ENCODE measurements around the gene SLC15A5.

SLC15A5 gene

GRCh38 chr12:16285586-16285985 lies 8.1 kb upstream of the SLC15A5 start:
- DNase-seq (ENCODE audit: low spot score): no peak
- H3K27ac Mint-ChIP-seq: no peak overlapping the region
- no peaks in the 10 kb centered on the region for H3K4me1 Mint-ChIP-seq (ENCODE audit: low read depth)
- H3K27me3 Mint-ChIP-seq (ENCODE audit: low read depth): no peaks in the 10 kb centered on the region
- H3K9me3 Mint-ChIP-seq: peaks cover 21% of the 10 kb centered on the region
- H3K36me3 Mint-ChIP-seq (ENCODE audit: low read depth): no peaks in the 10 kb centered on the region
- H3K4me3 Mint-ChIP-seq: no peak overlapping the region

GRCh38 chr12:16282978-16283377 lies 5.5 kb upstream of the SLC15A5 start:
- H3K4me1 Mint-ChIP-seq (ENCODE audit: low read depth): no peaks in the 10 kb centered on the region
- no peak overlapping the region for H3K4me3 Mint-ChIP-seq
- H3K36me3 Mint-ChIP-seq (ENCODE audit: low read depth): peaks cover 1% of the 10 kb centered on the region
- H3K27me3 Mint-ChIP-seq (ENCODE audit: low read depth): no peaks in the 10 kb centered on the region
- DNase-seq (ENCODE audit: low spot score): no peak
- H3K27ac Mint-ChIP-seq: no peak overlapping the region
- H3K9me3 Mint-ChIP-seq: peaks cover 17% of the 10 kb centered on the region

- Mint-ChIP-seq H3K27me3 (ENCODE audit: low read depth) (no peaks in the 10 kb centered on the region), H3K9me3 (peaks cover 12% of the 10 kb centered on the region), H3K36me3 (ENCODE audit: low read depth) (peaks cover 1% of the 10 kb centered on the region), H3K4me3 (no peak overlapping the region), H3K4me1 (ENCODE audit: low read depth) (no peaks in the 10 kb centered on the region), H3K27ac (no peak overlapping the region)
- DNase-seq (ENCODE audit: low spot score): no peak
Measured at GRCh38 chr12:16282081-16282480, 4.6 kb upstream of the SLC15A5 start.

- no peaks in the 10 kb centered on the region for H3K4me1 Mint-ChIP-seq (ENCODE audit: low read depth)
- no peak overlapping the region for H3K4me3 Mint-ChIP-seq
- no peak overlapping the region for H3K27ac Mint-ChIP-seq
- H3K27me3 Mint-ChIP-seq (ENCODE audit: low read depth): no peaks in the 10 kb centered on the region
- peaks cover 12% of the 10 kb centered on the region for H3K9me3 Mint-ChIP-seq
- peaks cover 1% of the 10 kb centered on the region for H3K36me3 Mint-ChIP-seq (ENCODE audit: low read depth)
- no peak for DNase-seq (ENCODE audit: low spot score)
Measured at GRCh38 chr12:16281157-16281556, 3.7 kb upstream of the SLC15A5 start.

GRCh38 chr12:16272222-16272621 lies 5.3 kb downstream of the SLC15A5 start:
- H3K9me3 Mint-ChIP-seq: no peaks in the 10 kb centered on the region
- no peak overlapping the region for H3K27ac Mint-ChIP-seq
- no peaks in the 10 kb centered on the region for H3K36me3 Mint-ChIP-seq (ENCODE audit: low read depth)
- H3K4me3 Mint-ChIP-seq: no peak overlapping the region
- no peaks in the 10 kb centered on the region for H3K27me3 Mint-ChIP-seq (ENCODE audit: low read depth)
- no peak for DNase-seq (ENCODE audit: low spot score)
- no peaks in the 10 kb centered on the region for H3K4me1 Mint-ChIP-seq (ENCODE audit: low read depth)

- Mint-ChIP-seq H3K27ac (no peak overlapping the region), H3K9me3 (no peaks in the 10 kb centered on the region), H3K36me3 (ENCODE audit: low read depth) (no peaks in the 10 kb centered on the region), H3K4me3 (no peak overlapping the region), H3K27me3 (ENCODE audit: low read depth) (no peaks in the 10 kb centered on the region), H3K4me1 (ENCODE audit: low read depth) (no peaks in the 10 kb centered on the region)
- no peak for DNase-seq (ENCODE audit: low spot score)
Measured at GRCh38 chr12:16271062-16271461, 6.4 kb downstream of the SLC15A5 start.

GRCh38 chr12:16269946-16270345 lies 7.5 kb downstream of the SLC15A5 start:
- H3K27ac Mint-ChIP-seq: no peak overlapping the region
- no peaks in the 10 kb centered on the region for H3K9me3 Mint-ChIP-seq
- no peak overlapping the region for H3K4me3 Mint-ChIP-seq
- no peaks in the 10 kb centered on the region for H3K4me1 Mint-ChIP-seq (ENCODE audit: low read depth)
- no peak for DNase-seq (ENCODE audit: low spot score)
- no peaks in the 10 kb centered on the region for H3K36me3 Mint-ChIP-seq (ENCODE audit: low read depth)
- H3K27me3 Mint-ChIP-seq (ENCODE audit: low read depth): no peaks in the 10 kb centered on the region

GRCh38 chr12:16266085-16266484 lies 11.4 kb downstream of the SLC15A5 start:
- no peaks in the 10 kb centered on the region for H3K4me1 Mint-ChIP-seq (ENCODE audit: low read depth)
- peaks cover 14% of the 10 kb centered on the region for H3K9me3 Mint-ChIP-seq
- H3K36me3 Mint-ChIP-seq (ENCODE audit: low read depth): no peaks in the 10 kb centered on the region
- H3K27me3 Mint-ChIP-seq (ENCODE audit: low read depth): no peaks in the 10 kb centered on the region
- no peak overlapping the region for H3K4me3 Mint-ChIP-seq
- H3K27ac Mint-ChIP-seq: no peak overlapping the region
- no peak for DNase-seq (ENCODE audit: low spot score)

GRCh38 chr12:16261944-16262475 lies 15.5 kb downstream of the SLC15A5 start:
- no peak overlapping the region for H3K4me3 Mint-ChIP-seq

GRCh38 chr12:16260206-16260605 lies 17.3 kb downstream of the SLC15A5 start:
- Mint-ChIP-seq H3K4me1 (ENCODE audit: low read depth) (no peaks in the 10 kb centered on the region), H3K27me3 (ENCODE audit: low read depth) (no peaks in the 10 kb centered on the region), H3K9me3 (peaks cover 14% of the 10 kb centered on the region), H3K4me3 (no peak overlapping the region), H3K36me3 (ENCODE audit: low read depth) (no peaks in the 10 kb centered on the region), H3K27ac (no peak overlapping the region)
- no peak for DNase-seq (ENCODE audit: low spot score)

More at GRCh38 chr12:16261944-16262475, 15.5 kb downstream of the SLC15A5 start:
- peaks cover 14% of the 10 kb centered on the region for H3K9me3 Mint-ChIP-seq
- no peak overlapping the region for H3K27ac Mint-ChIP-seq
- no peaks in the 10 kb centered on the region for H3K4me1 Mint-ChIP-seq (ENCODE audit: low read depth)
- no peaks in the 10 kb centered on the region for H3K27me3 Mint-ChIP-seq (ENCODE audit: low read depth)
- no peaks in the 10 kb centered on the region for H3K36me3 Mint-ChIP-seq (ENCODE audit: low read depth)
- DNase-seq (ENCODE audit: low spot score): no peak

GRCh38 chr12:16258963-16259362 lies 18.5 kb downstream of the SLC15A5 start:
- no peak overlapping the region for H3K27ac Mint-ChIP-seq
- no peaks in the 10 kb centered on the region for H3K36me3 Mint-ChIP-seq (ENCODE audit: low read depth)
- DNase-seq (ENCODE audit: low spot score): no peak
- H3K9me3 Mint-ChIP-seq: peaks cover 9% of the 10 kb centered on the region
- H3K27me3 Mint-ChIP-seq (ENCODE audit: low read depth): no peaks in the 10 kb centered on the region
- H3K4me1 Mint-ChIP-seq (ENCODE audit: low read depth): no peaks in the 10 kb centered on the region
- no peak overlapping the region for H3K4me3 Mint-ChIP-seq

GRCh38 chr12:16246264-16246663 lies 31.2 kb downstream of the SLC15A5 start:
- Mint-ChIP-seq H3K4me1 (ENCODE audit: low read depth) (no peaks in the 10 kb centered on the region), H3K27me3 (ENCODE audit: low read depth) (no peaks in the 10 kb centered on the region), H3K4me3 (no peak overlapping the region), H3K36me3 (ENCODE audit: low read depth) (no peaks in the 10 kb centered on the region), H3K27ac (no peak overlapping the region), H3K9me3 (peaks cover 11% of the 10 kb centered on the region)
- no peak for DNase-seq (ENCODE audit: low spot score)

- peaks cover 12% of the 10 kb centered on the region for H3K9me3 Mint-ChIP-seq
- no peak overlapping the region for H3K27ac Mint-ChIP-seq
- no peaks in the 10 kb centered on the region for H3K27me3 Mint-ChIP-seq (ENCODE audit: low read depth)
- H3K36me3 Mint-ChIP-seq (ENCODE audit: low read depth): no peaks in the 10 kb centered on the region
- no peak overlapping the region for H3K4me3 Mint-ChIP-seq
- no peaks in the 10 kb centered on the region for H3K4me1 Mint-ChIP-seq (ENCODE audit: low read depth)
- no peak for DNase-seq (ENCODE audit: low spot score)
Measured at GRCh38 chr12:16245209-16245608, 32.3 kb downstream of the SLC15A5 start.

GRCh38 chr12:16243487-16244412 lies 33.7 kb downstream of the SLC15A5 start:
- no peak for DNase-seq (ENCODE audit: low spot score)
- no peaks in the 10 kb centered on the region for H3K36me3 Mint-ChIP-seq (ENCODE audit: low read depth)
- H3K9me3 Mint-ChIP-seq: peaks cover 12% of the 10 kb centered on the region

More at GRCh38 chr12:16243487-16244412, 33.7 kb downstream of the SLC15A5 start:
- Mint-ChIP-seq H3K4me3 (no peak overlapping the region), H3K27me3 (ENCODE audit: low read depth) (no peaks in the 10 kb centered on the region), H3K4me1 (ENCODE audit: low read depth) (no peaks in the 10 kb centered on the region), H3K27ac (no peak overlapping the region)
